Peyer's patch (tissue), 4 donors: ENCODE measurements around the gene CMTM7. TPM values are rescaled to one million over a fixed set of nuclear protein-coding genes. Genes with fewer than 3 reads are reported as not detected.

Experiments
- DNase-seq, 3 donors: peaks; one replicate each; pipeline ENCODE4 v3.0.0-alpha.2; 2017 to 2019
- H3K27ac ChIP-seq, 4 donors: fragments of 200-600 bp; sonication (generic); one replicate each; pipeline ENCODE4 v1.5.1; 2016 to 2019
- H3K27me3 ChIP-seq, 2 donors: fragments of 200-600 bp; sonication (generic); one replicate each; pipeline ENCODE4 v1.5.1; 2019
- H3K36me3 ChIP-seq, 3 donors: fragments of 200-600 bp; sonication (generic); one replicate each; pipeline ENCODE4 v1.5.1; 2016 to 2019
- H3K4me1 ChIP-seq, 4 donors: fragments of 200-600 bp; sonication (generic); one replicate each; pipeline ENCODE4 v1.5.1; 2016 to 2019
- H3K4me3 ChIP-seq, 4 donors: fragments of 200-600 bp; sonication (generic); 1 replicate in 3 of 4; 2 replicates in 1 of 4; pipeline ENCODE4 v1.5.1; 2016 to 2019; ENCODE audit warnings: mild to moderate bottlenecking in 1 of 4
- H3K9me3 ChIP-seq, 4 donors: fragments of 200-600 bp; sonication (generic); one replicate each; pipeline ENCODE4 v1.5.1; 2016 to 2019; ENCODE audit warnings: mild to moderate bottlenecking in 1 of 4
- CTCF ChIP-seq, 6 experiments: fragments of 450-650 bp in 4 of 6; fragments of 200-600 bp in 2 of 6; sonication (generic) in 1 of 6; IDR thresholded peaks; one replicate each; pipeline ENCODE4 v1.5.1; 2017 to 2019; ENCODE audit warnings: antibody characterized with exemption in 6 of 6, mild to moderate bottlenecking in 3 of 6, moderate library complexity in 1 of 6
- POLR2A ChIP-seq, 2 donors: fragments of 450-650 bp; IDR thresholded peaks; one replicate each; pipeline ENCODE4 v1.5.1; 2017; ENCODE audit warnings: antibody characterized with exemption in 2 of 2, mild to moderate bottlenecking in 2 of 2, moderate library complexity in 2 of 2
- total RNA-seq, 4 donors: library from RNA; depleted of rRNA; stranded (reverse); fragments of >200 nt; gene quantifications; one replicate each; pipeline ENCODE4 v1.1.0, GENCODE V29; 2016

The CMTM7 gene
- total RNA-seq, 4 donors from 2014 or later, result 5.7 to 41.3 (median 10.5) TPM

- peaks cover 2 to 55% (median 28%) of the 10 kb centered on the region in 4 donors for H3K4me1 ChIP-seq
- no peak overlapping the region for H3K4me3 ChIP-seq
- TF ChIP-seq POLR2A (IDR thresholded peaks at IDR 0.05), result no peak
- no peak for TF ChIP-seq CTCF (IDR thresholded peaks at IDR 0.05)
- H3K27ac ChIP-seq, result peak overlapping the region; percentile 45 to 84 (median 71)
- H3K9me3 ChIP-seq, result no peaks in the 10 kb centered on the region
- H3K27me3 ChIP-seq, result no peaks in the 10 kb centered on the region
- H3K36me3 ChIP-seq, result no peaks in the 10 kb centered on the region
- peak in 1 of 3 donors; percentile 59 for DNase-seq
Observed at GRCh38 chr3:32423956-32424557, 32.4 kb downstream of the CMTM7 start.

- Histone ChIP-seq H3K27me3 (no peaks in the 10 kb centered on the region), H3K4me1 (peaks cover 2 to 49% (median 28%) of the 10 kb centered on the region in 4 donors), H3K36me3 (no peaks in the 10 kb centered on the region), H3K27ac (peak overlapping the region; percentile 45 to 84 (median 71)), H3K4me3 (no peak overlapping the region), H3K9me3 (no peaks in the 10 kb centered on the region)
- no peak for TF ChIP-seq POLR2A (IDR thresholded peaks at IDR 0.05)
- no peak for TF ChIP-seq CTCF (IDR thresholded peaks at IDR 0.05)
- DNase-seq, result peak in 1 of 3 donors; percentile 37
Observed at GRCh38 chr3:32424581-32425250, 33.1 kb downstream of the CMTM7 start.

- Histone ChIP-seq H3K36me3 (no peaks in the 10 kb centered on the region), H3K27me3 (no peaks in the 10 kb centered on the region), H3K4me3 (no peak overlapping the region), H3K9me3 (no peaks in the 10 kb centered on the region), H3K4me1 (peaks cover 0 to 28% (median 9%) of the 10 kb centered on the region in 4 donors), H3K27ac (peak overlapping the region; percentile 19 to 75 (median 50))
- TF ChIP-seq CTCF (IDR thresholded peaks at IDR 0.05), result no peak
- peak in 2 of 3 donors; percentile 72 to 73 for DNase-seq
Observed at GRCh38 chr3:32428092-32429068, 36.7 kb downstream of the CMTM7 start.

- TF ChIP-seq CTCF (IDR thresholded peaks at IDR 0.05), result no peak
- no peak for TF ChIP-seq POLR2A (IDR thresholded peaks at IDR 0.05)
- DNase-seq, result no peak
- Histone ChIP-seq H3K36me3 (no peaks in the 10 kb centered on the region), H3K4me3 (no peak overlapping the region), H3K4me1 (peaks cover 0 to 19% (median 4%) of the 10 kb centered on the region in 4 donors), H3K9me3 (no peaks in the 10 kb centered on the region), H3K27me3 (no peaks in the 10 kb centered on the region), H3K27ac (peak overlapping the region in 1 of 4 donors; percentile 74)
Observed at GRCh38 chr3:32430900-32431299, 39.2 kb downstream of the CMTM7 start.

GRCh38 chr3:32431481-32431880, 39.8 kb downstream of the CMTM7 start:
- peak in 1 of 3 donors; percentile 35 for DNase-seq
- no peak for TF ChIP-seq CTCF (IDR thresholded peaks at IDR 0.05)
- no peak for TF ChIP-seq POLR2A (IDR thresholded peaks at IDR 0.05)
- Histone ChIP-seq H3K4me3 (no peak overlapping the region), H3K36me3 (no peaks in the 10 kb centered on the region), H3K4me1 (peaks cover 0 to 19% (median 5%) of the 10 kb centered on the region in 4 donors), H3K27me3 (no peaks in the 10 kb centered on the region), H3K27ac (peak overlapping the region in 1 of 4 donors; percentile 74), H3K9me3 (no peaks in the 10 kb centered on the region)
